Left lung (tissue), 14 donors: ENCODE results near the gene ZNF282. TPM values are rescaled to one million over a fixed set of nuclear protein-coding genes. Genes with fewer than 3 reads are reported as not detected.

ENCODE experiments used
- ATAC-seq: fragments of 200-7000 bp; cut with Tn5 transposase; one replicate; pipeline ENCODE4 v1.9.1; 2020; ENCODE audit warnings: moderate library complexity
- DNase-seq, 4 donors: peaks; one replicate each; pipeline ENCODE4 v3.0.0-alpha.2; 2013 to 2020
- H3K27ac ChIP-seq, 2 donors: fragments of 200-600 bp; sonication (generic) in 1 of 2; one replicate each; pipeline versions ENCODE4 v1.5.0 to v1.8.0; 2020 to 2021
- H3K27me3 ChIP-seq, 2 donors: fragments of 200-600 bp; sonication (generic) in 1 of 2; one replicate each; pipeline versions ENCODE4 v1.5.0 to v1.8.0; 2020 to 2021
- H3K36me3 ChIP-seq, 2 donors: fragments of 200-600 bp; sonication (generic) in 1 of 2; one replicate each; pipeline versions ENCODE4 v1.5.0 to v1.8.0; 2020 to 2021
- H3K4me1 ChIP-seq, 2 donors: fragments of 200-600 bp; one replicate each; pipeline ENCODE4 v1.8.0; 2021
- H3K4me3 ChIP-seq, 2 donors: fragments of 200-600 bp; sonication (generic) in 1 of 2; one replicate each; pipeline versions ENCODE4 v1.5.0 to v1.8.0; 2020 to 2021; ENCODE audit warnings: mild to moderate bottlenecking in 1 of 2
- H3K9me3 ChIP-seq, 2 donors: fragments of 200-600 bp; sonication (generic) in 1 of 2; one replicate each; pipeline versions ENCODE4 v1.5.0 to v1.8.0; 2020 to 2021
- intact Hi-C, 2 donors: fragments of 100-400 bp; cut with DNase I; formaldehyde crosslinking; loops; one replicate each; pipeline versions ENCODE4 v1.11.2 to v1.14.2; 2022
- long read RNA-seq, 12 donors: library from polyadenylated mRNA in 2 of 12; unstranded in 2 of 12; transcript quantifications; one replicate each; pipeline ENCODE4 v2.0.0 and lab custom pipeline, GENCODE V29; 2019 to 2026
- polyA plus RNA-seq, 6 donors: library from polyadenylated mRNA; unstranded; fragments of 120-200 nt; gene quantifications; one replicate each; pipeline ENCODE4 v1.2.1, GENCODE V29; 2013; ENCODE audit not compliant: insufficient read length in 6 of 6
- total RNA-seq, 2 donors: library from RNA; stranded (reverse); fragmentation: NEBNext Ultra II Directional; extraction: Animal tissue kit (Norgen Biotek cat#: 25700); gene quantifications; one replicate each; pipeline ENCODE4 v1.2.1, GENCODE V29; 2021
- TF ChIP-seq, protein P1 (sequence below), 2 donors: fragments of 200-600 bp; sonication (generic) in 1 of 2; IDR thresholded peaks; one replicate each; pipeline versions ENCODE4 v1.5.0 to v1.8.0; 2021; ENCODE audit warnings: antibody characterized with exemption in 2 of 2
- donor health status: DM: no; HTN: yes; CAD: no.
- donor health status: DM: no; HTN: no; CAD: no.

ZNF282 gene
- total RNA-seq (10 to 100 TPM; 20.1 to 20.3 TPM), polyA plus RNA-seq (10 to 100 TPM; 23.6 to 26.0 (median 24.4) TPM)
- long read RNA-seq, donor 1, partial matches to known transcripts, result 0 of 4 reads
- long read RNA-seq, donor 1, other reads (novel, unspliced or antisense), result 0 of 4 reads
- long read RNA-seq, donor 2, transcript ZNF282-204 (8 exons, 3,722 nt), result major isoform, 6 of 7 reads
- long read RNA-seq, donor 2, partial matches to known transcripts, result 0 of 7 reads
- long read RNA-seq, donor 2, other reads (novel, unspliced or antisense), result 0 of 7 reads
- long read RNA-seq, donor 3, transcript ZNF282-204 (8 exons, 3,722 nt), result major isoform, 6 of 6 reads
- long read RNA-seq, donor 3, partial matches to known transcripts, result 0 of 6 reads
- long read RNA-seq, donor 3, other reads (novel, unspliced or antisense), result 0 of 6 reads
- long read RNA-seq, donor 4, partial matches to known transcripts, result 0 of 2 reads
- long read RNA-seq, donor 4, other reads (novel, unspliced or antisense), result 2 of 2 reads
- long read RNA-seq, donor 5, transcript ZNF282-204 (8 exons, 3,722 nt), result major isoform, 7 of 7 reads
- long read RNA-seq, donor 5, partial matches to known transcripts, result 0 of 7 reads
- long read RNA-seq, donor 5, other reads (novel, unspliced or antisense), result 0 of 7 reads
- long read RNA-seq, donor 6, transcript ZNF282-204 (8 exons, 3,722 nt), result major isoform, 5 of 5 reads
- long read RNA-seq, donor 6, partial matches to known transcripts, result 0 of 5 reads
- long read RNA-seq, donor 6, other reads (novel, unspliced or antisense), result 0 of 5 reads
- long read RNA-seq, donor 7, partial matches to known transcripts, result 0 of 3 reads
- long read RNA-seq, donor 7, other reads (novel, unspliced or antisense), result 0 of 3 reads
- long read RNA-seq, donor 8, partial matches to known transcripts, result 0 of 3 reads
- long read RNA-seq, donor 8, other reads (novel, unspliced or antisense), result 0 of 3 reads
- long read RNA-seq, donor 9, result 0 reads
- long read RNA-seq, donor 10, partial matches to known transcripts, result 0 of 2 reads
- long read RNA-seq, donor 10, other reads (novel, unspliced or antisense), result 2 of 2 reads
- long read RNA-seq, donor 11, transcript ZNF282-204 (8 exons, 3,722 nt), result major isoform, 5 of 5 reads
- long read RNA-seq, donor 11, partial matches to known transcripts, result 0 of 5 reads
- long read RNA-seq, donor 11, other reads (novel, unspliced or antisense), result 0 of 5 reads
- long read RNA-seq, donor 12, partial matches to known transcripts, result 0 of 4 reads
- long read RNA-seq, donor 12, other reads (novel, unspliced or antisense), result 0 of 4 reads

DNA sequence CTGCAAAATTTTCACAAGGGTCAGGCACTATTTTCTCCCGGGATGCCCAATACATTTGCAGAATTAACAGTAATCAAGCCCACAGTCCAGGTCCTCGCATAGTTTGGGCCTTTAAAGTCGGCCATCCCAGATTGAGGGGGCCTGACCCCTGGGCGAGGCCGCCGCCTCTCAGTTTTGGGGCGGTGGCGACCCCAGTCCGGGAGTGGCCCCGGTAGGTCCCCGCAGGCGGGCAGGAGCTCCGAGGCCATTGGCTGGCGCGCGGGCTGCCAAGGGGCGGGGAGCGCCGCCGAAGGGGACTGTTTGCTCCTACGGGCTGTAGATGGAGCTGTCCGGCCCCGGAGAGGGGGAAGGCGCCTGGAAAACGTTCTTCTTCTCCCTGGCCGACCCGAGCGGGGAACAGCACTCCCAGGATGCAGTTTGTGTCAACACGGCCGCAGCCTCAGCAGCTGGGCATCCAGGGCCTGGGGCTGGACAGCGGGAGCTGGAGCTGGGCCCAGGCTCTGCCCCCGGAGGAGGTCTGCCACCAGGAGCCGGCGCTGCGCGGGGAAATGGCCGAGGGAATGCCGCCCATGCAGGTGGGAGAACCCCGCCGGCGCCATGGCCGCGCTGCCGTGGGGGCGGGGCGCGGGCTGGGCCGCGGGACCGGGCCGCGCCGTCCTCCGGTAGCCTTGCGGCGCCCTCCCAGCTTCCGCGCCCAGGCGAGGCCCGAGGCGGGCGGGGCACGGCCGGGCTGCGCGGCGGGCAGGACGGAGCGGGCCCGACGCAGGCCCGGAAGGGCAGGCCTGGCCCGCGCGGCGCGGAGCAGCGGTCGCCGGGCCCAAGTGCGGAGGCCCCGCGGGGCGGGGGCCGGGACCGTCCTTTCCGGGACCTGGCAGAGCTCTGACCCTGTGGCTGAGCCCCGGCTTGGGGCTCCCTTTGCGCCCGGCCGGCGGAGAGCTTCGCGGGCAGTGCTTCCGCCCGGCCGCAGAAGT, at the start of gene ZNF282:
ZNF282 (plus strand) TSS at position 367 of the 971 bp plus-strand sequence; CDS start at position 411, 44 bp downstream.
- TF ChIP-seq, protein P1, sequence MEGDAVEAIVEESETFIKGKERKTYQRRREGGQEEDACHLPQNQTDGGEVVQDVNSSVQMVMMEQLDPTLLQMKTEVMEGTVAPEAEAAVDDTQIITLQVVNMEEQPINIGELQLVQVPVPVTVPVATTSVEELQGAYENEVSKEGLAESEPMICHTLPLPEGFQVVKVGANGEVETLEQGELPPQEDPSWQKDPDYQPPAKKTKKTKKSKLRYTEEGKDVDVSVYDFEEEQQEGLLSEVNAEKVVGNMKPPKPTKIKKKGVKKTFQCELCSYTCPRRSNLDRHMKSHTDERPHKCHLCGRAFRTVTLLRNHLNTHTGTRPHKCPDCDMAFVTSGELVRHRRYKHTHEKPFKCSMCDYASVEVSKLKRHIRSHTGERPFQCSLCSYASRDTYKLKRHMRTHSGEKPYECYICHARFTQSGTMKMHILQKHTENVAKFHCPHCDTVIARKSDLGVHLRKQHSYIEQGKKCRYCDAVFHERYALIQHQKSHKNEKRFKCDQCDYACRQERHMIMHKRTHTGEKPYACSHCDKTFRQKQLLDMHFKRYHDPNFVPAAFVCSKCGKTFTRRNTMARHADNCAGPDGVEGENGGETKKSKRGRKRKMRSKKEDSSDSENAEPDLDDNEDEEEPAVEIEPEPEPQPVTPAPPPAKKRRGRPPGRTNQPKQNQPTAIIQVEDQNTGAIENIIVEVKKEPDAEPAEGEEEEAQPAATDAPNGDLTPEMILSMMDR (IDR thresholded peaks at IDR 0.05), result peak; percentile 56 to 62

DNA sequence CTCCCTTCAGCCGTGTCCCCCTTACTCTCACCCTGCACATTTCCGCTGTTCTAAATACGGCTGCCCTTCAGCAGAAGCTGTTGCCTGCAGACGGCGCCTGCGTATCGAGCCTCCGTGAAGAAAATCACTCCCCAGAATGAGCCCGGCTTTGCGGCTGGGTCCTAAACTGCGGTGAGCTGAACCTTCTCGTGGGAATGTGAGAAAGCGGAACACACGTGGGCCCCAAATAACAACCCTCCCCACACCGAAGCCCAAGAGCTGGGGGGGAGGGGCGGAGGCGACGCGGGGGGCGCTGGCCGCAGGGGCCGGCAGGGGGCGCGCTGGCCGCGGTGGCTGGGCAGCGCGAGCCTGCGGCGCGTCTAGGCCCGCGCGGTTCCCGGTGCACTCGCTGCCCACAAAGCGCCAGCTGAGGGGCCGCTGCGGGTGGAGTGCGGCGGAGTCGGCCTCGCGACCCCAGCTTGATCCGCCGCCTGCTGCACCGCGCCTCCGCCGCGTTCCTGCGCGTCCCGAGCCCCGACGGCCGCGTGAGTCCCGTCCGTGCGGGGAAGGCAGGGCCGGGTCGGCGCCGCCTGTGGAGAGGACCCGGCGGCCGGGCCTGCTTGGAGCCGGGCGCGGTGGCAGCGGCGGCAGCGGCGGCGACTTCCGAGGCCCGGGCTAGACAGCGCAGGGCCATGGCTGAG, 48.1 kb upstream of the ZNF282 start, which contains the start of gene ZNF398:
ZNF398 (plus strand) TSS at position 382 of the 680 bp plus-strand sequence; CDS start at position 672, 290 bp downstream.
- H3K27ac ChIP-seq, result peak within 1 kb of the TSS; percentile 91 to 96
- H3K4me3 ChIP-seq, result peak within 1 kb of the TSS; percentile 90 to 91
- DNase-seq (peak; percentile 80 to 96 (median 85)), ATAC-seq (peak; percentile 93)
- no peaks in the 10 kb centered on the region for H3K27me3 ChIP-seq
- H3K36me3 ChIP-seq, result no peaks in the 10 kb centered on the region
- intact Hi-C loops, result no loop called here
- H3K4me1 ChIP-seq, result peaks cover 4 to 29% of the 10 kb centered on the region in 2 donors
- no peaks in the 10 kb centered on the region for H3K9me3 ChIP-seq
- TF ChIP-seq, protein P1 (IDR thresholded peaks at IDR 0.05), result peak; percentile 84 to 87

More for the DNA sequence above, at the start of gene ZNF282:
- intact Hi-C loops, result no loop called here
- peak within 1 kb of the TSS; percentile 85 to 92 for H3K27ac ChIP-seq
- ATAC-seq, result peak; percentile 98
- peaks cover 0 to 27% of the 10 kb centered on the region in 2 donors for H3K36me3 ChIP-seq
- peaks cover 10 to 31% of the 10 kb centered on the region in 2 donors for H3K4me1 ChIP-seq
- H3K27me3 ChIP-seq, result peaks cover 0 to 1% of the 10 kb centered on the region in 2 donors
- peak; percentile 88 to 96 (median 92) for DNase-seq
- H3K4me3 ChIP-seq, result peak within 1 kb of the TSS; percentile 76 to 86
- H3K9me3 ChIP-seq, result no peaks in the 10 kb centered on the region

DNA sequence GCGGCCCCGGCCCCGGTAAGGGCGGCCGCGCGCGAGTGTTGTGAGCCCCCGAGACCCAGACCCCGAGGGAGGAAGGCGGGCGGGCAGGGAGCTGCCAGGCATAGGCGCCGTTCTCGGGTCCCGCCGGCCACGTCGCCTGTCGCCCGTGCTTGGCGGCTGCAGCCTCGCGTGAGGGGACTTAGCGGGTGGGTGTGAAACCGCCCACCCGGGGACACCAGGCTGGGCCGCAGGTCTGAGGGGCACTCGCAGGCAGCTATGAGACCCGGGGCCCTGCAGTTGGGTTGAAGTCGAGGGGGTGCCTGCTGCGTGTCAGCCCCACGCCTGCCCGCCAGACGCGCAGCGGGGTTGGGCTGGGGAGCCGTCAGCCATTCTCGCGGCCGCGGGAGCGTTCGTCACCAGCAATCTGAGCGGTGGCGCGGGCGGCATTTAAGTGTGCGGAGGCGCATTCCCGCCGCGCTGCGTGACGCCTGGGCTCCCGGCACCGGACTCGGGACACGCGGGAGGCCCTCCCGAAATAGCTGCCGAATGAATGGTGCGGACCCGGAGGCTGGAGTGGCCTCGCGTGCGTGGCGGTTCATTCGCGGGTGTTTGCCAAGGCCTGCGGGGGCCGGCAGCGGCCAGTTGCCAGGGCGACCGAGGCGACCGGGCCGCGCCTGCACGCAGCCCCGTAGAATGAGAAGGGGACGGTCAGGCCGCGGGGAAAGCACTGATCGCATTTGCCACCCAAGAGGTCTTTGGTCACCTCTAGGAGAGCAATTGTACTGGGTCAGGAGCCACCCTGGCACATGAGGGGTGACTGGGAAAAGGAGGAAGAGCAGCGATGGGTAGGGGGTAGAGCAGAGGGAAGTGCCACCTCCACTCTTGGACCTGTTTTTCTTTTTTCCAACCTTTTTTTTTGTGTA, 47.3 kb upstream of the ZNF282 start:
- H3K4me3 ChIP-seq, result peak overlapping the region; percentile 90 to 91
- no peaks in the 10 kb centered on the region for H3K9me3 ChIP-seq
- H3K4me1 ChIP-seq, result peaks cover 4 to 29% of the 10 kb centered on the region in 2 donors
- ATAC-seq, result peak; percentile 64
- no peaks in the 10 kb centered on the region for H3K36me3 ChIP-seq
- H3K27ac ChIP-seq, result peak overlapping the region; percentile 91 to 96
- intact Hi-C loops, result no loop called here
- no peaks in the 10 kb centered on the region for H3K27me3 ChIP-seq
- peak in 3 of 4 donors; percentile 49 to 93 (median 54) for DNase-seq
- TF ChIP-seq, protein P1 (IDR thresholded peaks at IDR 0.05), result no peak
